Measurements from ENCODE around the gene FLRT2. TPM values are rescaled to one million over a fixed set of nuclear protein-coding genes. Genes with fewer than 3 reads are reported as not detected.

Gene FLRT2
- total RNA-seq, 1 donor from 2014 or later: 0.17 TPM

- H3K4me3 ChIP-seq (ENCODE audit: low read depth, low read length): no peak overlapping the region
- TF ChIP-seq CTCF (conservative IDR thresholded peaks at IDR 0.05; ENCODE audit: low read depth, low read length): no peak
- no peak for DNase-seq (ENCODE audit: low read depth)
Measured at GRCh38 chr14:85688006-85688405, 158.1 kb downstream of the FLRT2 start.

GRCh38 chr14:85695300-85695699 lies 165.4 kb downstream of the FLRT2 start:
- TF ChIP-seq CTCF (conservative IDR thresholded peaks at IDR 0.05; ENCODE audit: low read depth, low read length): no peak
- no peak for DNase-seq (ENCODE audit: low read depth)
- no peak overlapping the region for H3K4me3 ChIP-seq (ENCODE audit: low read depth, low read length)

GRCh38 chr14:85701116-85701515 lies 171.2 kb downstream of the FLRT2 start:
- no peak for TF ChIP-seq CTCF (conservative IDR thresholded peaks at IDR 0.05; ENCODE audit: low read depth, low read length)
- DNase-seq (ENCODE audit: low read depth): no peak
- H3K4me3 ChIP-seq (ENCODE audit: low read depth, low read length): no peak overlapping the region

GRCh38 chr14:85701763-85702162 lies 171.8 kb downstream of the FLRT2 start:
- no peak for DNase-seq (ENCODE audit: low read depth)
- no peak for TF ChIP-seq CTCF (conservative IDR thresholded peaks at IDR 0.05; ENCODE audit: low read depth, low read length)
- no peak overlapping the region for H3K4me3 ChIP-seq (ENCODE audit: low read depth, low read length)

- DNase-seq (ENCODE audit: low read depth): no peak
- no peak for TF ChIP-seq CTCF (conservative IDR thresholded peaks at IDR 0.05; ENCODE audit: low read depth, low read length)
- no peak overlapping the region for H3K4me3 ChIP-seq (ENCODE audit: low read depth, low read length)
Measured at GRCh38 chr14:85702191-85702590, 172.2 kb downstream of the FLRT2 start.

- DNase-seq (ENCODE audit: low read depth): no peak
- H3K4me3 ChIP-seq (ENCODE audit: low read depth, low read length): no peak overlapping the region
- no peak for TF ChIP-seq CTCF (conservative IDR thresholded peaks at IDR 0.05; ENCODE audit: low read depth, low read length)
Measured at GRCh38 chr14:85702997-85703396, 173.1 kb downstream of the FLRT2 start.

All from epithelial cell of proximal tubule (primary cell).